ENCODE measurements around the gene EPHA3. TPM values are rescaled to one million over a fixed set of nuclear protein-coding genes. Genes with fewer than 3 reads are reported as not detected.

The EPHA3 gene
- total RNA-seq, 6 donors from 2014 or later, result 0.46 to 3.9 (median 0.79) TPM; not detected in 1

DNA sequence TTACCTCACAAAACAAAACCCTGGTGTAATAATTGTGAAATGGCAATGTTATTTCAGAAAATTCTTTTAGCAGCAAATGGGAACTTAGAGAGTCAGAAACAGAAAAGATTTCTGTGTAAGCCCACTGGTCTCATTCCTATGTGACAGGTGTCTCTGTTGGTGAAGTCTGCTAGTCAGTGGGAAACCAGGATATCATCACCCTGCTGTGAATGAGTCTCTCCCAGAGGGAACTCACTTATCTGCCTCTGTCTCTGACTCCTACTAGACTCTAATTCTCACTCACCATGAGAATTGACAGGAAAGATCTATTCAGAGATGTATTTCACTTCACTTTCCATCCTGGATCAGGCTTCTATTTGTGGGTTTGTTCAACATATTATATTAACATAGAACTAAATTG lies 266.0 kb downstream of the EPHA3 start:
- no peak overlapping the region for H3K27ac ChIP-seq
- no peak for TF ChIP-seq EP300 (IDR thresholded peaks at IDR 0.05)
- no peaks in the 10 kb centered on the region for H3K9me3 ChIP-seq
- no peaks in the 10 kb centered on the region for H3K27me3 ChIP-seq
- H3K36me3 ChIP-seq, result no peaks in the 10 kb centered on the region
- no peak overlapping the region for H3K4me3 ChIP-seq
- no peaks in the 10 kb centered on the region for H3K4me1 ChIP-seq
- no peak for ATAC-seq (ENCODE audit: low FRiP score in 2 of 2)
- no peak for DNase-seq

DNA sequence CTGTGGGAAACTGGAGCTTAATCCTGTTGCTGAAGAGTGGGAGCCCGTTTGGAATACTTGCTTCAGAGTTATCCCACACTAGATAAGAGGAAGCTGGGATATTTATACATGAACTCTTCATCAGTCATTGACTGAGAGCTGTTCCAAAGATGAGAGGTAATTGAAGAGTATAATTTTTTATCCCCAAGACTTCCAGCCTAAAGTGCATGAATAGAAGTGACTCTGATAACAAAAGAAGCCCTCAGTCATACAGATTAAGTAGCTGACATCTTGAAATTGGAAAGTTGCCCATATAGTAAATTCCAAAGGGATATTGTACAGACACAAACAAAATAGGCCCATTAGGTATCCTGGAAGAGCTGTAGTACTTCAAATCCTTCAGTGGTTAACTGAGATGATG lies 268.0 kb downstream of the EPHA3 start:
- no peak for ATAC-seq (ENCODE audit: low FRiP score in 2 of 2)
- H3K4me1 ChIP-seq, result no peaks in the 10 kb centered on the region
- TF ChIP-seq EP300 (IDR thresholded peaks at IDR 0.05) (no peak), POLR2AphosphoS5 (IDR thresholded peaks at IDR 0.05) (no peak), POLR2A (IDR thresholded peaks at IDR 0.05) (no peak), CTCF (IDR thresholded peaks at IDR 0.05) (no peak)
- 12 to 38% methylated on average over 1 of the region's 1 CpG for WGBS, 2 donors
- DNase-seq, result no peak
- no peaks in the 10 kb centered on the region for H3K27me3 ChIP-seq
- H3K36me3 ChIP-seq, result no peaks in the 10 kb centered on the region
- H3K9me3 ChIP-seq, result no peaks in the 10 kb centered on the region
- H3K4me3 ChIP-seq, result no peak overlapping the region
- H3K27ac ChIP-seq, result no peak overlapping the region

DNA sequence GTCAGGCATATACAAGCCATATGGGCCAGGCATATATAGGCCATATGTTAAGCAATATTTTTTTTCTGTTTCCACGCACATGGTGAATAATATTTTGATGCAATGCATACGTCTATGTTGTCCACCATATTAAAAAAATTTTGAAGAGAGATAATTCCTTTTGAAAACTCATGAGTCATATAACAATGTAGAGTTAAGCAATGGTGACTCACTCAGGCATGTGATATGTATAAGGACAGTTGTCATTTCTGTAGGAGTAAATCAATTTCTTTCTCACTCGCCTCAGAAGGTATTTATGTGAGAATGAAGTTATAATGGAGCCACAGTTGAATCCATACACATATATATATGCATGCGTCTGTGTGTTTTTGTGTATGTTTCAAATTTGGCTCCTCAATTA lies 272.6 kb downstream of the EPHA3 start:
- WGBS, 2 donors, result 87 to 90% methylated on average over 4 of the region's 4 CpGs

GRCh38 chr3:89392991-89393390 lies 285.6 kb downstream of the EPHA3 start:
- Histone ChIP-seq H3K9me3 (no peaks in the 10 kb centered on the region), H3K36me3 (no peaks in the 10 kb centered on the region), H3K4me3 (no peak overlapping the region), H3K4me1 (no peaks in the 10 kb centered on the region), H3K27me3 (no peaks in the 10 kb centered on the region), H3K27ac (no peak overlapping the region)
- ATAC-seq (ENCODE audit: low FRiP score in 2 of 2), result no peak
- TF ChIP-seq POLR2A (IDR thresholded peaks at IDR 0.05), result no peak
- TF ChIP-seq EP300 (IDR thresholded peaks at IDR 0.05), result no peak
- WGBS, 2 donors, result 81 to 85% methylated on average over 3 of the region's 3 CpGs
- no peak for DNase-seq

More for the DNA sequence above, 272.6 kb downstream of the EPHA3 start:
- Histone ChIP-seq H3K4me1 (no peaks in the 10 kb centered on the region), H3K27me3 (no peaks in the 10 kb centered on the region), H3K27ac (no peak overlapping the region), H3K9me3 (no peaks in the 10 kb centered on the region), H3K4me3 (no peak overlapping the region), H3K36me3 (no peaks in the 10 kb centered on the region)
- no peak for ATAC-seq (ENCODE audit: low FRiP score in 2 of 2)
- no peak for DNase-seq
- TF ChIP-seq EP300 (IDR thresholded peaks at IDR 0.05), result no peak
- no peak for TF ChIP-seq CTCF (IDR thresholded peaks at IDR 0.05)
- no peak for TF ChIP-seq POLR2A (IDR thresholded peaks at IDR 0.05)

- H3K9me3 ChIP-seq, result no peaks in the 10 kb centered on the region
- H3K27ac ChIP-seq, result no peak overlapping the region
- no peak overlapping the region for H3K4me3 ChIP-seq
- H3K4me1 ChIP-seq, result no peaks in the 10 kb centered on the region
- no peaks in the 10 kb centered on the region for H3K36me3 ChIP-seq
- DNase-seq (no peak), ATAC-seq (ENCODE audit: low FRiP score in 2 of 2) (no peak)
- WGBS, 2 donors, result 66 to 85% methylated on average over 1 of the region's 1 CpG
- no peaks in the 10 kb centered on the region for H3K27me3 ChIP-seq
- no peak for TF ChIP-seq POLR2AphosphoS5 (IDR thresholded peaks at IDR 0.05)
- no peak for TF ChIP-seq EP300 (IDR thresholded peaks at IDR 0.05)
- no peak for TF ChIP-seq CTCF (IDR thresholded peaks at IDR 0.05)
- no peak for TF ChIP-seq POLR2A (IDR thresholded peaks at IDR 0.05)
Observed at GRCh38 chr3:89395456-89395855, 288.0 kb downstream of the EPHA3 start.

GRCh38 chr3:89395996-89396395 lies 288.6 kb downstream of the EPHA3 start:
- TF ChIP-seq CTCF (IDR thresholded peaks at IDR 0.05) (no peak), POLR2AphosphoS5 (IDR thresholded peaks at IDR 0.05) (no peak), EP300 (IDR thresholded peaks at IDR 0.05) (no peak)
- no peaks in the 10 kb centered on the region for H3K27me3 ChIP-seq
- H3K36me3 ChIP-seq, result no peaks in the 10 kb centered on the region
- no peak for DNase-seq
- H3K4me1 ChIP-seq, result no peaks in the 10 kb centered on the region
- H3K9me3 ChIP-seq, result no peaks in the 10 kb centered on the region
- ATAC-seq (ENCODE audit: low FRiP score in 2 of 2), result no peak
- H3K4me3 ChIP-seq, result no peak overlapping the region
- no peak overlapping the region for H3K27ac ChIP-seq
